ENCODE measurements around the gene CYP3A4.
"Not testable (repeated sequence)": the region's sequence is repeated elsewhere in the genome, so short reads cannot be mapped to it uniquely, and the experiment has no call there.

CYP3A4 gene

DNA sequence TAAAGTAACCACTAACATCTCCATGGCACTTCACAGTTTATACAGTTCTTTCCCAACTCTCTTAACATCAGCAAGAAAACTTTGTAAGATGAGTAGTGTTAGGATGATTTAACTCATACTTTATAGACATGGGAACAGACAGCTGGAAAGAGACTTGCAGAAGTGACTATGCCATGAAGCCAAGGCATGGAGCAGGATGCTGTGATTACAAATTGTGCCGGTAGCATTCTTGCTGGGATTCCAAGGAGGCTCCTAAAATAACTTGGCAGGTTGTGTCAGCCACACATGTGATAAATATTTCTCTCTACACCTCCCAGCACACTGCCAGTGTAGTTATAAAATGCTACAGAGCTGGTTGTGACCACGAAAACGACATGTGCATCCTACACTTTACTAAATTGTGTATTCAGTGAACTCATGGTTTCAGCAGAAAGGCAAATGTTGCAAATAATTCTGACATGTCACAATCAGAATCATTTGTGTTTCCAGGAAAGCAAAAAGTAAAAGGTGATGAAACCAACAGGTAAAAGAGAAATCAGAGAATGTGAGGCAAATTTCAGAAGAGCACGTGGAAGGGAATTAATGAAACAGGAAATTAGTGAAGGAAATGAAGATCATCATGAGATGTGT, 5.6 kb upstream of the CYP3A4 start:
- ATAC-seq (replicated peaks; ENCODE audit: extremely low read depth, poor library complexity, severe bottlenecking): no peak
- Mint-ChIP-seq H3K4me1 (peaks cover 15% of the 10 kb centered on the region), H3K27me3 (peaks cover 10% of the 10 kb centered on the region)

GRCh38 chr7:99788554-99788953, 4.6 kb upstream of the CYP3A4 start:
- no peaks in the 10 kb centered on the region for H3K36me3 Mint-ChIP-seq (ENCODE audit: insufficient read depth)
- DNase-seq (ENCODE audit: low spot score in 2 of 2) (no peak), ATAC-seq (replicated peaks; ENCODE audit: extremely low read depth, poor library complexity, severe bottlenecking) (peak; percentile 58)
- H3K27me3 Mint-ChIP-seq: peaks cover 17% of the 10 kb centered on the region
- H3K27ac Mint-ChIP-seq (ENCODE audit: low read depth): peak overlapping the region; percentile 56
- no peaks in the 10 kb centered on the region for H3K9me3 Mint-ChIP-seq
- peaks cover 15% of the 10 kb centered on the region for H3K4me1 Mint-ChIP-seq
- H3K4me3 Mint-ChIP-seq: no peak overlapping the region

More for the DNA sequence above, 5.6 kb upstream of the CYP3A4 start:
- H3K36me3 Mint-ChIP-seq (ENCODE audit: insufficient read depth): no peaks in the 10 kb centered on the region
- no peak for DNase-seq (ENCODE audit: low spot score in 2 of 2)
- H3K4me3 Mint-ChIP-seq: no peak overlapping the region
- peak overlapping the region; percentile 19 for H3K27ac Mint-ChIP-seq (ENCODE audit: low read depth)
- H3K9me3 Mint-ChIP-seq: no peaks in the 10 kb centered on the region

DNA sequence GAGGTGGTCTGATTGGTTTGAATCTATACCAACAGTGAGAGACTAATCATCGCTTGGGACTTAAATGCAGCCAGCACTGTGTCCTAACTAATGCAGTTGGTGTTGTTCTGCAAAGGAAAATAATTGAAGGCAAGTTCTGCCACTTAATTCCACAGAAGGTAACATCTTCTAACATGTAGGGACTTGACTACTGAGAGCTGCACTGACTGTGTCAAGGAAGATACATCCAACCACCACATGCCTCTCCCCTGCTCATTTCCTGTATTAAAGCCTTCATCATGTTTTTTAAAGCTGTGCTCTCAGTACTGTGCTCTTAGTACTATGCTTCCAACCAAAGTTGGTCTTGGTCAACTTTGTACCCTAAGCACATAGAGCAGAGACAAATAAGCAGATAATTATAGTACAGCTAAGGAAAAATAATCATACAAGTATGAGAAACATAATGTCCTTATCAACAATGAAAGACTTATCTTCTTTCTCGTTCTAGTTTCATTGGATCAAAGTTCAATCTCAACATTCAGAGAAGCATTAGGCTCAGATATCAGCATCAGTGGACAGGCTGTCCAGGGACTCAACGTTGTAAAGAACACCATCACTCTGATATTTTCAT, 2.8 kb upstream of the CYP3A4 start:
- Mint-ChIP-seq H3K27ac (ENCODE audit: low read depth) (no peak overlapping the region), H3K36me3 (ENCODE audit: insufficient read depth) (no peaks in the 10 kb centered on the region), H3K9me3 (no peaks in the 10 kb centered on the region), H3K4me3 (no peak overlapping the region), H3K27me3 (peaks cover 19% of the 10 kb centered on the region), H3K4me1 (peaks cover 15% of the 10 kb centered on the region)
- no peak for ATAC-seq (replicated peaks; ENCODE audit: extremely low read depth, poor library complexity, severe bottlenecking)
- DNase-seq (ENCODE audit: low spot score in 2 of 2): no peak

DNA sequence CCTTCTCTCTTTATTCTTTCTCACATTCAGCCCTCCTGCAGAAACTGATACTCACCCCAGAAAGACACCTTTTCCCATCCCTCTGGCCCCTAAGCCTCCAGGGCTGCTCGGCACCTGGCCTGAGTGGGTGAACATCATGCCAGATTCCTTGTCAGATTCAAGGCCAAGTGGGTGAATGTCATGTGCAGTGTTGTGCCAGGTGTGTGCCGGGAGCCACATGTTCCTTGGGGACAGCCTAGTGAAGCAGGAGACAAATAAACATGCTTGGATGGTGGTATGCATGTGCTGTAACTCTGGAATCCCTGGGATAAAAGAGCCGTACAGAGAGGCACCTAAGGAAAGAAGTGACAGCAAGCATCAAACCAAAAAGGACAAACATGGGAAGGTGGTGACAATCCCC, 1.7 kb upstream of the CYP3A4 start:
- Mint-ChIP-seq H3K4me1 (peaks cover 15% of the 10 kb centered on the region), H3K27me3 (peaks cover 28% of the 10 kb centered on the region)
- H3K27ac Mint-ChIP-seq (ENCODE audit: low read depth); H3K4me3 Mint-ChIP-seq; DNase-seq (ENCODE audit: low spot score in 2 of 2); ATAC-seq (replicated peaks; ENCODE audit: extremely low read depth, poor library complexity, severe bottlenecking); H3K36me3 Mint-ChIP-seq (ENCODE audit: insufficient read depth); H3K9me3 Mint-ChIP-seq: not testable (repeated sequence)

GRCh38 chr7:99782012-99782953, 1.7 kb downstream of the CYP3A4 start:
- H3K27me3 Mint-ChIP-seq: peaks cover 54% of the 10 kb centered on the region
- H3K9me3 Mint-ChIP-seq: no peaks in the 10 kb centered on the region
- H3K36me3 Mint-ChIP-seq (ENCODE audit: insufficient read depth): no peaks in the 10 kb centered on the region
- no peaks in the 10 kb centered on the region for H3K4me1 Mint-ChIP-seq
- ATAC-seq (replicated peaks; ENCODE audit: extremely low read depth, poor library complexity, severe bottlenecking) (no peak), DNase-seq (ENCODE audit: low spot score in 2 of 2) (no peak)
- H3K27ac Mint-ChIP-seq (ENCODE audit: low read depth): no peak overlapping the region
- no peak overlapping the region for H3K4me3 Mint-ChIP-seq

DNA sequence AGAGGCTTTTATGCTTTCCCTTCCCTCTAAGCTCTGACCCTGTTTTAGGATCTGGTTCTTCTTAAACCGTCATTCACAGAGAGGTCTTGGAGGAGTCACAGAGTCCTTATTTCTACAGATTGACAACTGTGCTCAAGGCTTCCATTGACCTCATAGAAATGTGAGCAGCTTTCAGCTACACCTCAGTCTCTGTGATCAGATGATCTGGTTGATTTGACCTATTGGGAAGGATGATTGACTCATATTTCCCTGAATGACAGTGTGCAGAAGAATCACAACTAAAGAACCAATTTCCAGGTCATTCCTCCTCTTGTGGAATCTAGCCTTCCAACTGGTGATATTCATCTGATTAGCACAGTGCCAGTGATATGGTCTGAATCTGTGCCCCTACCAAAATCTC, 3.4 kb downstream of the CYP3A4 start:
- DNase-seq (ENCODE audit: low spot score in 2 of 2) (no peak), ATAC-seq (replicated peaks; ENCODE audit: extremely low read depth, poor library complexity, severe bottlenecking) (no peak)
- Mint-ChIP-seq H3K4me3 (no peak overlapping the region), H3K36me3 (ENCODE audit: insufficient read depth) (no peaks in the 10 kb centered on the region), H3K27ac (ENCODE audit: low read depth) (no peak overlapping the region), H3K9me3 (no peaks in the 10 kb centered on the region), H3K4me1 (no peaks in the 10 kb centered on the region), H3K27me3 (peaks cover 66% of the 10 kb centered on the region)

DNA sequence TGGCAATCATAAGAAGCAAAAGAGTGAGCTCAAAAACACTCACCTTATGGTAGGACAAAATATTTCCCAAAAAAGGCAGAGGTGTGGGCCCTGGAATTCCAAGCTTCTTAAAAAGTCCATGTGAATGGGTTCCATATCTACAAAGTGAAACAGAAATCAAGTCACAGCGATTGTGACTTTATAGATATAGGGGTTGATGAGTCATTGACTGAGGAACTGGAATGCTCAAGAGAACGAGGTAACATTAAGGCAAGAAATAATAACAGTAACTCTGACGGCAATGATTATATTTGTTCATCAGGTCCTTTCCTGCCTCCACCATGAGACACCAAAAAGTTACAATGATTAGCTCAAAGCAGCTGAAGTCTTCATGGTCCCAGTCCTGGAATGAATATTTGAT, 4.0 kb downstream of the CYP3A4 start:
- DNase-seq (ENCODE audit: low spot score in 2 of 2): no peak
- H3K4me1 Mint-ChIP-seq: no peaks in the 10 kb centered on the region
- H3K27me3 Mint-ChIP-seq: peaks cover 70% of the 10 kb centered on the region
- H3K27ac Mint-ChIP-seq (ENCODE audit: low read depth): no peak overlapping the region
- no peak for ATAC-seq (replicated peaks; ENCODE audit: extremely low read depth, poor library complexity, severe bottlenecking)
- H3K9me3 Mint-ChIP-seq: no peaks in the 10 kb centered on the region
- H3K4me3 Mint-ChIP-seq: no peak overlapping the region
- no peaks in the 10 kb centered on the region for H3K36me3 Mint-ChIP-seq (ENCODE audit: insufficient read depth)

DNA sequence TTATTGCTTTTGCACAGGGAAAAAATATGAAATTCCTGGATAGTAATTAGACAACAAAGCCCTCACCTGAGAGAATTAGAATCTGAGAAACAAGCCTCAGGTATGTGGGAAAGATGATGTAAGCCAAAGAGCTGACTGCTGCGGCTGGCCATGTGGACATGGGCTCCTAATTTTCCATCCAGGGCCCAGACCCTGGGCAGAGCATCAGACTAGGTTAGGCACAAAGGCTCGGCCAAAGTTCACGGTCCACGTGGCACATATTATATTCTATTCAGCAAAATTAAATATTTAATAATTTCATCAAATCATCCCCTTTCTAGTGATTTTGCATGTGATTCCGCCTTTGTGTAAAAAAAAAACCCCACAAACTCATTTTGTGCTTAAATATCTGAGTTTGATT, 5.1 kb downstream of the CYP3A4 start:
- Mint-ChIP-seq H3K4me3 (no peak overlapping the region), H3K4me1 (no peaks in the 10 kb centered on the region), H3K36me3 (ENCODE audit: insufficient read depth) (no peaks in the 10 kb centered on the region), H3K27ac (ENCODE audit: low read depth) (no peak overlapping the region), H3K9me3 (no peaks in the 10 kb centered on the region), H3K27me3 (peaks cover 70% of the 10 kb centered on the region)
- DNase-seq (ENCODE audit: low spot score in 2 of 2) (no peak), ATAC-seq (replicated peaks; ENCODE audit: extremely low read depth, poor library complexity, severe bottlenecking) (no peak)

DNA sequence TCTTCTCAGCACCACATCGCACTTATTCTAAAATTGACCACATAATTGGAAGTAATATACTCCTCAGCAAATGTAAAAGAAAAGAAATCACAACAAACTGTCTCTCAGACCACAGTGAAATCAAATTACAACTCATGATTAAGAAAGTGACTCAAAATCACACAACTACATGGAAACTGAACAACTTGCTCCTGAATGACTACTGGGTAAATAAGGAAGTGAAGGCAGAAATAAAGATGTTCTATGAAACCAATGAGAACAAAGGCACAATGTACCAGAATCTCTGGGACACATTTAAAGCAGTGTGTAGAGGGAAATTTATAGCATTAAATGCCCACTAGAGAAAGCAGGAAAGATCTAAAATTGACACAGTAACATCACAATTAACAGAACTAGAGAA, 10.6 kb downstream of the CYP3A4 start:
- ATAC-seq (replicated peaks; ENCODE audit: extremely low read depth, poor library complexity, severe bottlenecking); H3K4me3 Mint-ChIP-seq; H3K27ac Mint-ChIP-seq (ENCODE audit: low read depth); H3K9me3 Mint-ChIP-seq; H3K36me3 Mint-ChIP-seq (ENCODE audit: insufficient read depth); H3K4me1 Mint-ChIP-seq; DNase-seq (ENCODE audit: low spot score in 2 of 2): not testable (repeated sequence)
- peaks cover 87% of the 10 kb centered on the region for H3K27me3 Mint-ChIP-seq

DNA sequence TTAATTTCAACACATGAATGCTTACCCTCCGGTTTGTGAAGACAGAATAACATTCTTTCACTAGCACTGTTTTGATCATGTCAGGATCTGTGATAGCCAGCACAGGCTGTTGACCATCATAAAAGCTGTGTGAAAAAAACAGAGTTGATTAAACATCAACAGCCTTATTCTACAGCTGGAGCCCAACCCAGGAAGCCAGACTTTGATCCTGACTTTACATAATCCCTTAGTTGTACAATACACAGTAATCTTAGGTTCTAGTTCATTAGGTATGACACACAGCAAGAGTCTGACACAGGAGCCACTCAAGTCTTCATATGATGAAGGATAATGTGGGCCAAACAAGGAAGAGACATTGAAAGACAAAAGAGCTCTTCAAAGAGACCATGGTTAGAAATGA, 11.4 kb downstream of the CYP3A4 start:
- ATAC-seq (replicated peaks; ENCODE audit: extremely low read depth, poor library complexity, severe bottlenecking) (no peak), DNase-seq (ENCODE audit: low spot score in 2 of 2) (no peak)
- Mint-ChIP-seq H3K27me3 (peaks cover 78% of the 10 kb centered on the region), H3K9me3 (no peaks in the 10 kb centered on the region), H3K27ac (ENCODE audit: low read depth) (no peak overlapping the region), H3K4me3 (no peak overlapping the region), H3K4me1 (peaks cover 4% of the 10 kb centered on the region), H3K36me3 (ENCODE audit: insufficient read depth) (no peaks in the 10 kb centered on the region)

DNA sequence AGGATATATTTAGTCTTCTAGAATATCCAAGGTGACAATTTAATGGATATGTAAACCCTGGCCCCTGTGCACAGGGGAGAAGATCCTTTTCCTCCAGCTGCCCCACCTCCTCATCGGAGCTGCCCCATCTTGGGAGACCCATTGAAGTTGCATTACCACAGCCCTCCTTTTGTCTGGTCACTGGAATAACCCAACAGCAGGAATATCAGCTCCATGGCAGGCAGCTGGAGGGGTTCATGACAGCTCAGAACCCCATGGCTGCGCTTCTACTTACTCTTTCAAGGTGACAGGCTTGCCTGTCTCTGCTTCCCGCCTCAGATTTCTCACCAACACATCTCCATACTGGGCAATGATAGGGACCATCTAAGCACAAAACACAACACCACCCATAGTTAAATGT, 14.5 kb downstream of the CYP3A4 start:
- H3K36me3 Mint-ChIP-seq (ENCODE audit: insufficient read depth); DNase-seq (ENCODE audit: low spot score in 2 of 2); ATAC-seq (replicated peaks; ENCODE audit: extremely low read depth, poor library complexity, severe bottlenecking); H3K4me1 Mint-ChIP-seq; H3K4me3 Mint-ChIP-seq; H3K9me3 Mint-ChIP-seq; H3K27ac Mint-ChIP-seq (ENCODE audit: low read depth): not testable (repeated sequence)
- H3K27me3 Mint-ChIP-seq: peaks cover 52% of the 10 kb centered on the region

DNA sequence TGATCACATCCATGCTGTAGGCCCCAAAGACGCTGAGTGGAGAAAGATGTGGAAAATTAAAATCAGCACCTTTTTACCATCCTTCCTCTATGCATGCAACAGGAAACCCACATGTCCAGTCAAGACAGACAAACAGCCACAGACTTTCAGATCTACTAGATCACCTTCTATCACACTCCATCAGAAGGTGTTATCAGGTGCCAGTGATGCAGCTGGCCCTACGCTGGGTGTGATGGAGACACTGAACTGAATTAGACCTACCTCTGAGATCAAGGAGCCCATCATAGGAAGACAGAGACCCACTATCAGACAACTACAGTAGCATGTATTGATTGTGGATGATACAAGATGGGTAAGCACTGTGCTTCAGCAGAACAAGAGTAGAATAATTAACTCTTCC, 15.5 kb downstream of the CYP3A4 start:
- no peak for ATAC-seq (replicated peaks; ENCODE audit: extremely low read depth, poor library complexity, severe bottlenecking)

GRCh38 chr7:99767662-99768061, 16.3 kb downstream of the CYP3A4 start:
- Mint-ChIP-seq H3K9me3 (no peaks in the 10 kb centered on the region), H3K36me3 (ENCODE audit: insufficient read depth) (no peaks in the 10 kb centered on the region), H3K27ac (ENCODE audit: low read depth) (no peak overlapping the region), H3K4me1 (peaks cover 6% of the 10 kb centered on the region), H3K27me3 (peaks cover 34% of the 10 kb centered on the region), H3K4me3 (no peak overlapping the region)
- no peak for DNase-seq (ENCODE audit: low spot score in 2 of 2)
- no peak for ATAC-seq (replicated peaks; ENCODE audit: extremely low read depth, poor library complexity, severe bottlenecking)

More for the DNA sequence above, 15.5 kb downstream of the CYP3A4 start:
- H3K4me3 Mint-ChIP-seq: no peak overlapping the region
- peaks cover 6% of the 10 kb centered on the region for H3K4me1 Mint-ChIP-seq
- H3K9me3 Mint-ChIP-seq: no peaks in the 10 kb centered on the region
- H3K27ac Mint-ChIP-seq (ENCODE audit: low read depth): no peak overlapping the region
- no peaks in the 10 kb centered on the region for H3K36me3 Mint-ChIP-seq (ENCODE audit: insufficient read depth)
- H3K27me3 Mint-ChIP-seq: peaks cover 42% of the 10 kb centered on the region
- DNase-seq (ENCODE audit: low spot score in 2 of 2): no peak

Measured in central memory CD8-positive, alpha-beta T cell (primary cell).